ENCODE results near the gene RIMBP2.

RIMBP2 gene

DNA sequence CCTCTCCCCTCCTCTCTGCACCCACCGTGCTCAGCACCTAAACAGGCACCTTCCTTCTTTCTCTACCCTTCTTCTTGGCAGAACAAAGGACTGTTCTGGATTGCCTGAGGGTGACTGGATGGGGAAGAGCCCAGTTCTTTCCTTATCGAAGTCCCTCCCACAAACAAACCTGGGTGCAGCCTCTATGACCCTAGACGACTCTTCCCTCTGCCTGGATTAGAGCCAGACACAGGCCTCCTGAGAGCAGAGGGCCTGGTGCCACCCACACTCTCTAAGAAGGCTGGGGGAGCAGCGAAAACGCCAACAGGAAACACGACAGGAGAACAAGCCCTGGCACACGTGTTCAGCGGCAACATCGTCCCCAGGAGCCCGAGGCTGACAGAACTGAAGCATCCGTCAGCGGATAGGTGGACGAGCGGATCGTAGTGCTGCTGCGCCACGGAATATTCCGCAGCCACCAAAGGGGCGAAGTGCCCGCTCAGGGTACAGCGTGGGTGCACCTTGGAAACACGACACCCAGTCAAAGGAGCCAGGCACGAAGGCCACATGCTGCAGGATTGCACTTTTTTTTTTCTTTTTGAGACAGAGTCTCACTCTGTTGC is 38.0 kb downstream of the RIMBP2 start:
- no peak for DNase-seq

DNA sequence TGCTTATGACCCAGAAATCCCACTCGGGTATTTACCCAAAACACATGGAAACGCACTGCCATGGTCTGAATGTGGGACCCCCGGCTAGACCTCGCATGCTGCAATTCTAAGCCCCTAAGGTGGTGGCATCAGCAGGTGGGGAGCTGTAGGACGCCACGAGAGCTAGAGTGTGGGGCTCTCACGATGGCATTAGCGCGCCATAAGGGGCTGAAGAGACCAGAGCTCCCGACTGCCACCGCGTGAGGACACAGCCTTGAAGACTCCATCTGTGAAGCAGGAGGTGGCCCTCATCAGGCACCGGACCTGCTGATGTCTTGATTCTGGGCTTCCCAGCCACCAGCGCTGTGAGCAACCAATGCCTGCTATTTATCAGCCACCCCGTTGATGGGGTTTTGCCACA is 40.3 kb downstream of the RIMBP2 start:
- no peak for DNase-seq

GRCh38 chr12:130675121-130675520 is 41.0 kb downstream of the RIMBP2 start:
- DNase-seq, result no peak

- DNase-seq, result no peak
Observed at GRCh38 chr12:130674676-130675075, 41.4 kb downstream of the RIMBP2 start.

GRCh38 chr12:130673036-130673705 is 42.9 kb downstream of the RIMBP2 start:
- DNase-seq, result no peak

DNA sequence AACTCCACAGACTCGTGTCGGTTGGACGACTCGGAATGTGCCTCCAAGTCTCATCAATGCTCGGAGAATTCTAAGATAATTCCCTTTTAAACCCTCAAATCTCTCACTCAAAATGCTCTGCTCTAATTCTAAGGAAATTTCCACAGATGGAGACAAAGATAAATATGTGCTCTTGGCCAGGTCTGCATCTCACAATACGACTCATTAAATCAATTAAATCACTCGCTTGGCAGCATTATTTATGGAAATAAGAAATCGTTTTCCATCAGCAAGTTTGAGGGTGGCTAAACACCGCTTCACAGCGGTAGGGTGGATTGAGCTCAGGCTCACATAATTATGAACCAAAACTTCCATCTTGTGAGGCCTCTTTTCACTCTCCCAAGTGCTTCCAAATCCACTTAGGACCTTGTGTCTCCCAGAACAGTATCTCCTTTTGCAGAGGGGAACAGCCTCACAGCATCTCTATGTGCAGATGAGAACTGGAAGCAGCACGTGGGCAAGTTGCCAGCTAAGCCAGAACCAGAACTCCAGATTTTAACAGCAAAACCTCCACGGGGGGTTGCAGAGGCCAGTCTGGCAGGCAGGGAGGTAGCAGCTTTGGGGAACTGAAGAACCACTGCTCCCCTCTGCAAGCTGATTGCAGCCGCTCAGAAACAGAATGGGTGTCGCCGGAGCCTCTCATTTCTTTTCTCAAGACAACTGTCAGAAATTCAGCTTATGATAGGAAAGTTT is 43.8 kb downstream of the RIMBP2 start:
- no peak for DNase-seq

DNA sequence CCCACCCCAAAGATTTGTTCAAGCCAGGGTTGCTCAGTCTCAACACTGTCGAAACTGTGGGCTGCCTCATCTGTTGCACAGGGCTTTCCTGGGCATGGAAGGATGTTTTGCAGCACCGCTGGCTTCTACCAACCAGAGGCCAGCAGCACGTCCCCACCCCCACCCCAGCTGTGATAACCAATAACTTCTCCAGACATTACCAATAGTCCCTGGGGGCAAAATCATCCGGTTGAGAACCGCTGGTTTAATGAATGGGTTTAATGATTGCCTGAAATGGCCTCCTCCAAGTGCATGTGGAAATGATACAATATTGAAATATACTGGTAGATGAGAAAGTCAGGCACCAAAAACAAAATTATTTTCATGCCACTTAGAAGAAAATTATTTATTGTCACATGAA is 44.5 kb downstream of the RIMBP2 start:
- no peak for DNase-seq

DNA sequence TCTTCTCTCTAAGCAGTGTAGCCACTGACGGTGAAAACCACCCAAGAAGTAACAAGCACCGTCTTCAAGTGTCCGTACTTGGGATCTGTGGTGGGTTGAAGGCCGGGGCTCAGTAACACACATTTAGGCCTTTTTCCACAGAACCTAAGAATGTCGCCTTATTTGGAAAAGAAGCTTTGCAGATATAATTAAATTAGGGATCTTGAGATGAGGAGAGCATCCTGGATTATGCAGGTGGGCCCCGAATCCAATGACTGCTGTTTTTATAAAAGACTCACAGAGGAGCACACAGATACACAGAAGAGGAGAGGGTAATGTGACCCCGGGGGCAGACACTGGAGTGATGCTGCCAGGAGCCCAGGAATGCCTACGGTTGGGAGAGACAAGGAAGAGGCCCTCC is 46.3 kb downstream of the RIMBP2 start:
- no peak for DNase-seq

GRCh38 chr12:130669205-130669557 is 46.9 kb downstream of the RIMBP2 start:
- no peak for DNase-seq

- no peak for DNase-seq
Observed at GRCh38 chr12:130668286-130669204, 47.6 kb downstream of the RIMBP2 start.

- DNase-seq, result no peak
Observed at GRCh38 chr12:130667421-130667960, 48.6 kb downstream of the RIMBP2 start.

DNA sequence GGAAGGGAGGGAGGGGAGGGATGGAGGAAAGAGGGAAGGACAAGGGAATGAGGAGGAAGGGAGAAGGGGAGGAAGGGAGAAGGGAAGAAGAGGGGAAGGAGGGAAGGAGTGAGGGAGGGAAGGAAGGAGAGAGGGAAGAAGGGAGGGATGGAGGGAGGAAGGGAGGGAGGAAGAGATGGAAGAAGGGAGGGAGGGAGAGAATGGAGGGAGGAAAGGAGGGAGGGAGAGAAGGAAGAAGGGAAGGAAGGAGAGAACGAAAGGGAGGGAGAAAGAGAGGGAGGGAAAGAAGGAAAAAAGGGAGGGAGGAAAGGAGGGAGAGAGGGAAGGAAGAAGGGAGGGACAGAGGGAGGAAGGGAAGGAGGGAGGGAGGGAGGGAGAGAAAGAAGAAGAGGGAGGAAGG is 49.5 kb downstream of the RIMBP2 start:
- DNase-seq, result no peak

- no peak for DNase-seq
Observed at GRCh38 chr12:130665753-130666152, 50.3 kb downstream of the RIMBP2 start.

GRCh38 chr12:130664772-130665171 is 51.3 kb downstream of the RIMBP2 start:
- no peak for DNase-seq

DNA sequence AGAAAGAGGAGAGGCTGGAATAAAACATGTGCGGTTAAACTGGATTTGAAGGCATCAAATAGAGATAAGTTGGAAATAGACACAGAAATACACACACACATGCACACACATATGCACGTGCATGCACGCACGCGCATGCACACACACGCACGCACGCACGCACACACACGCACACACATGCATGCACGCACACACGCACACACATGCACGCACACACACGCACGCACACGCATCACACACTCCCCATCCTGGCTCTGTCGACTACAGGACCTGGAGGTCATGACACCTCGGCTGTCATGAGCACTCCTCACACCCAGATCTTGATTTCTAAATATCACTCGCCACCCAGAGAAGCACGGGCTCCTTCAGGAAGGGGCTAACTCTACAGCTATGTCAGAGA is 51.8 kb downstream of the RIMBP2 start:
- DNase-seq, result no peak

- DNase-seq, result no peak
Observed at GRCh38 chr12:130663514-130663913, 52.6 kb downstream of the RIMBP2 start.

GRCh38 chr12:130661486-130662255 is 54.4 kb downstream of the RIMBP2 start:
- no peak for DNase-seq

DNA sequence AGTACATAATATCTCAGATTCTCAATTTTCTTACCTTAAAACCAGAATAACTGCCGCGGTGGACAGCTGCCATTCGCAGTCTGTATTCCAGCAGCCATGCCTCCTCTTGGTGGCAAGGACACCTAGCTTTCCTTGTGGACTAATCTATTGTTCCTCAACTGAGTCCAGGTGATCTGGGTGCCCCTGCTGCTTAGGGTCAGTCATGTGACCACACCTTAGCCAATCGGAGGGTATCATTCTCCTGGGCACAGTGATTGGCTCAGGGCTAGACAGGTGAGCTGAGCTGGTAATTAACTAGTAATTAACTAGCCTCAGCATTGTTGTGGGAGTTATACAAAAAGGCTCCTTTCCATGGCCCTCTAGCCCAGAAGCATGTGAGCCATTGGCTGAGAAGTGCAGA is 55.0 kb downstream of the RIMBP2 start:
- DNase-seq, result no peak

DNA sequence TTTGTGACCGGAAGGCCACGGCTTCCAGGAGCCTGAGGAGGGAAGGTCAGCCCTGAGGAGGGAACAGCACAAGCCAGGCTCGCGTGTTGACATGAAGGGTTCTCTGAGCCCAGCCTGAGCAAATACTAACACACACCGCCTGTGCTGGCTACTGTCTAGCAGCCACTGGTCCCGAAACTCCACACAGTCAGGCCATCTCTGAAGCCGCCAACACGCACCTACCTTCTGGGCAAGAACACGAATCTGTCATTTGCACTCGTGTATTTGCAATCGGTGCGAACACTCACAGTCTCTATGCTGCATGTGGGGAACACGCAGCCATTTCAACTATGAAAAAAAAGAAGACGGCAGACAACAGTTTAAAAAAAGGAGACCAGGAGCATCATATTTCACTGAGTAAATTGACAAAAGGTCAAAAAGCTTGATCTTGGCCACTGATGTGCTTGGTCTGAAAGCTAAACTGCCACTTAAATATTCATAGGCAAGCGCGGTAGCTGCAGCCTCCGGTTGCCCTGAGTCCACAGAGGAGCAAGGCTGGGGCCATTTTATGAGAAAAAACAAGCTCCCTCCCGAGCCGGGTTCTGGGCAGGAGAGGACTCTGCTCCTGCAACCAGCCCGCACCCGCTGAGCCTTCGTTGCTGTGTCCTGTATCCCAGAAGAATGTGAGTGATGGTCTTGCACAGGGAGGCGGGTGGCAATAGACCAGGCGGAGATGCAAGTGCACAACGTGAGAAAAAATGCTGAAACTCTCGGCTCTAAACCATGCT is 57.8 kb downstream of the RIMBP2 start:
- no peak for DNase-seq

- DNase-seq, result no peak
Observed at GRCh38 chr12:130656411-130656810, 59.7 kb downstream of the RIMBP2 start.

DNA sequence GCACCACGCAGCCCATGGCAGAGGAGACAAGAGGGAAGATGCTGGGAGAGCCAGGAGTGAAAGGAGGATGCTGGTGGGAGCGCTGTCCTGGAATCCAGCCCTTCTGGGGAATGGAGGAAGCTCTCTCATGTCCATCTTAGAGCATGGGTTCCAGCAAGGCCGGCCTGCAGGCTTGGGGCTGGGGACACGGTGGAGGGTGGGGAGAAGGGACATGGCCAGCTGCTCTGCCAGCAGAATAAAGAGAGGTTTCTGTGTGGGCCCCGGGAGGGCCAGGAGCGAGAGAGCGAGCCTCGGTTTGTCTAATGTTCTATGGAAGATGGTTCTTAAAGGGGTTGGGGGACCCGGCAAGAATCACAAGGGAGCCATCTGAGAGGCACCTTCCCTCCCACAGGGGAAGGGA is 60.2 kb downstream of the RIMBP2 start:
- DNase-seq, result no peak

All from DMS 273 treated with DMSO at 0.1 percent for 48 hours (cell line).